H9 (cell line): ENCODE results near the gene ADORA1. TPM values are rescaled to one million over a fixed set of nuclear protein-coding genes. Genes with fewer than 3 reads are reported as not detected.

Experiments
- DNase-seq: peaks from one replicate; pipeline ENCODE4 v3.0.0-alpha.2; 2017
- H2AFZ ChIP-seq: one replicate; pipeline ENCODE4 v1.6.1; 2013; ENCODE audit warnings: mild to moderate bottlenecking, low read length, control low read depth, moderate library complexity
- H2AK5ac ChIP-seq: 2 replicates; pipeline ENCODE4 v1.6.1; 2013; ENCODE audit warnings: low read length, control low read depth, mixed read lengths; ENCODE audit not compliant: insufficient read length
- H2BK120ac ChIP-seq: one replicate; pipeline ENCODE4 v1.6.1; 2013; ENCODE audit warnings: low read depth, mild to moderate bottlenecking, low read length, control low read depth, inconsistent platforms; ENCODE audit not compliant: poor library complexity, severe bottlenecking
- H2BK12ac ChIP-seq: 2 replicates; pipeline ENCODE4 v1.6.1; 2013; ENCODE audit warnings: low read length, control low read depth, mixed read lengths, low read depth; ENCODE audit not compliant: insufficient read length
- H2BK15ac ChIP-seq: 2 replicates; pipeline ENCODE4 v1.6.1; 2013; ENCODE audit warnings: low read depth, low read length, control low read depth
- H2BK20ac ChIP-seq: one replicate; pipeline ENCODE4 v1.6.1; 2013; ENCODE audit warnings: low read depth, mild to moderate bottlenecking, low read length, control low read depth, inconsistent platforms; ENCODE audit not compliant: poor library complexity, severe bottlenecking
- H2BK5ac ChIP-seq: 2 replicates; pipeline ENCODE4 v1.6.1; 2013; ENCODE audit warnings: low read length, control low read depth, mixed read lengths; ENCODE audit not compliant: insufficient read length
- H3K14ac ChIP-seq: 2 replicates; pipeline ENCODE4 v1.6.1; 2013; ENCODE audit warnings: low read length, control low read depth; ENCODE audit not compliant: insufficient read depth
- H3K18ac ChIP-seq: 2 replicates; pipeline ENCODE4 v1.6.1; 2013; ENCODE audit warnings: low read depth, mild to moderate bottlenecking, mixed read lengths, low read length, control low read depth; ENCODE audit not compliant: insufficient read length
- H3K23ac ChIP-seq: 2 replicates; pipeline ENCODE4 v1.6.1; 2013; ENCODE audit warnings: low read length, control low read depth, mixed read lengths, low read depth; ENCODE audit not compliant: insufficient read length
- H3K23me2 ChIP-seq: 2 replicates; pipeline ENCODE4 v1.6.1; 2013; ENCODE audit warnings: low read depth, mild to moderate bottlenecking, mixed read lengths, low read length, control low read depth; ENCODE audit not compliant: insufficient read length, poor library complexity, severe bottlenecking
- H3K27ac ChIP-seq: 2 replicates; pipeline ENCODE4 v1.5.1; 2013; ENCODE audit warnings: low read length, control low read depth, mixed read lengths, low read depth; ENCODE audit not compliant: insufficient read length
- H3K27me3 ChIP-seq: 2 replicates; pipeline ENCODE4 v1.6.1; 2013; ENCODE audit warnings: low read length, control low read depth, inconsistent platforms; ENCODE audit not compliant: insufficient read depth
- H3K4ac ChIP-seq: 2 replicates; pipeline ENCODE4 v1.6.1; 2013; ENCODE audit warnings: low read depth, mild to moderate bottlenecking, control low read depth, inconsistent platforms, low read length, moderate library complexity
- H3K4me1 ChIP-seq: 2 replicates; pipeline ENCODE4 v1.6.1; 2013; ENCODE audit warnings: low read length, control low read depth, inconsistent platforms; ENCODE audit not compliant: insufficient read depth
- H3K4me2 ChIP-seq: 2 replicates; pipeline ENCODE4 v1.6.1; 2013; ENCODE audit warnings: low read length, control low read depth, mixed read lengths; ENCODE audit not compliant: insufficient read length, insufficient read depth
- H3K56ac ChIP-seq: 2 replicates; pipeline ENCODE4 v1.6.1; 2013; ENCODE audit warnings: low read depth, mild to moderate bottlenecking, mixed read lengths, low read length, control low read depth; ENCODE audit not compliant: insufficient read length
- H3K79me1 ChIP-seq: 2 replicates; pipeline ENCODE4 v1.6.1; 2013; ENCODE audit warnings: low read depth, mild to moderate bottlenecking, moderate library complexity, low read length, control low read depth, inconsistent platforms; ENCODE audit not compliant: insufficient read depth, poor library complexity, severe bottlenecking
- H3K79me2 ChIP-seq: 2 replicates; pipeline ENCODE4 v1.6.1; 2013; ENCODE audit warnings: low read length, control low read depth, inconsistent platforms; ENCODE audit not compliant: insufficient read depth
- H3K9ac ChIP-seq: 2 replicates; pipeline ENCODE4 v1.6.1; 2013; ENCODE audit warnings: low read length, control low read depth, mixed read lengths; ENCODE audit not compliant: insufficient read length; ENCODE audit errors: extremely low read depth
- H3K9me3 ChIP-seq: one replicate; pipeline ENCODE4 v1.6.1; 2013; ENCODE audit warnings: low read depth, low read length, inconsistent platforms; ENCODE audit not compliant: control insufficient read depth
- H3T11ph ChIP-seq: one replicate; pipeline ENCODE4 v1.6.1; 2013; ENCODE audit warnings: mild to moderate bottlenecking, low read length, control low read depth, inconsistent platforms
- H4K20me1 ChIP-seq: one replicate; pipeline ENCODE4 v1.6.1; 2013; ENCODE audit not compliant: control insufficient read depth, insufficient read length, insufficient read depth
- H4K5ac ChIP-seq: 2 replicates; pipeline ENCODE4 v1.6.1; 2013; ENCODE audit warnings: low read depth, mild to moderate bottlenecking, mixed read lengths, low read length, control low read depth; ENCODE audit not compliant: insufficient read length
- H4K8ac ChIP-seq: replicated peaks from 2 replicates; pipeline ENCODE4 v1.6.1; 2013; ENCODE audit warnings: low read length, control low read depth, mixed read lengths, low read depth; ENCODE audit not compliant: insufficient read length
- H4K91ac ChIP-seq: 2 replicates; pipeline ENCODE4 v1.6.1; 2013; ENCODE audit warnings: low read depth, mild to moderate bottlenecking, moderate library complexity, mixed read lengths, low read length, control low read depth; ENCODE audit not compliant: insufficient read length
- H3K27ac Mint-ChIP-seq, 3 experiments: 2 replicates in 2 of 3; 3 replicates in 1 of 3; pipeline ENCODE4 v1.8.0; 2020 to 2021; ENCODE audit warnings: mixed read lengths in 3 of 3, mild to moderate bottlenecking in 1 of 3, moderate library complexity in 1 of 3
- H3K27me3 Mint-ChIP-seq: 2 replicates; pipeline ENCODE4 v1.8.0; 2021; ENCODE audit warnings: low read depth, mild to moderate bottlenecking, moderate library complexity, mixed read lengths
- H3K36me3 Mint-ChIP-seq, 3 experiments: 2 replicates in 2 of 3; 3 replicates in 1 of 3; pipeline ENCODE4 v1.8.0; 2020 to 2021; ENCODE audit warnings: low read depth in 3 of 3, mixed read lengths in 3 of 3; ENCODE audit not compliant: insufficient read depth in 1 of 3
- H3K4me1 Mint-ChIP-seq, 2 experiments: 2 replicates each; pipeline ENCODE4 v1.8.0; 2020; ENCODE audit warnings: mixed read lengths in 2 of 2
- H3K4me3 Mint-ChIP-seq, 2 experiments: 2 replicates in 1 of 2; 3 replicates in 1 of 2; pipeline ENCODE4 v1.8.0; 2020 to 2021; ENCODE audit warnings: mild to moderate bottlenecking in 2 of 2, mixed read lengths in 2 of 2, moderate library complexity in 1 of 2
- H3K9me3 Mint-ChIP-seq, 2 experiments: 2 replicates in 1 of 2; 3 replicates in 1 of 2; pipeline ENCODE4 v1.8.0; 2020; ENCODE audit warnings: mild to moderate bottlenecking in 2 of 2, mixed read lengths in 2 of 2, moderate library complexity in 1 of 2
- WGBS: extraction: QIAGEN DNeasy Blood & Tissue Kit; methylation state at CpG from one replicate; pipeline ENCODE4 v1.1.7; 2013; ENCODE audit warnings: missing lambda C conversion rate, low lambda C conversion rate, mixed read lengths; ENCODE audit not compliant: insufficient read length; ENCODE audit errors: extremely low coverage; 5-methylcytosine and 5-hydroxymethylcytosine counted together
- total RNA-seq: library from RNA; stranded (reverse); gene quantifications from 2 replicates; pipeline ENCODE4 v1.2.1, GENCODE V29; 2021
- TF ChIP-seq, protein P1 (sequence below): fragments of 200-600 bp; sonication (generic); conservative IDR thresholded peaks from 3 replicates; pipeline ENCODE4 v1.8.0; 2021; ENCODE audit warnings: antibody characterized with exemption, mild to moderate bottlenecking

The ADORA1 gene
- total RNA-seq, 1 experiment from 2014 or later: 1.3 TPM

GRCh38 chr1:203196371-203196770 lies 68.8 kb downstream of the ADORA1 start:
- TF ChIP-seq, protein P1, sequence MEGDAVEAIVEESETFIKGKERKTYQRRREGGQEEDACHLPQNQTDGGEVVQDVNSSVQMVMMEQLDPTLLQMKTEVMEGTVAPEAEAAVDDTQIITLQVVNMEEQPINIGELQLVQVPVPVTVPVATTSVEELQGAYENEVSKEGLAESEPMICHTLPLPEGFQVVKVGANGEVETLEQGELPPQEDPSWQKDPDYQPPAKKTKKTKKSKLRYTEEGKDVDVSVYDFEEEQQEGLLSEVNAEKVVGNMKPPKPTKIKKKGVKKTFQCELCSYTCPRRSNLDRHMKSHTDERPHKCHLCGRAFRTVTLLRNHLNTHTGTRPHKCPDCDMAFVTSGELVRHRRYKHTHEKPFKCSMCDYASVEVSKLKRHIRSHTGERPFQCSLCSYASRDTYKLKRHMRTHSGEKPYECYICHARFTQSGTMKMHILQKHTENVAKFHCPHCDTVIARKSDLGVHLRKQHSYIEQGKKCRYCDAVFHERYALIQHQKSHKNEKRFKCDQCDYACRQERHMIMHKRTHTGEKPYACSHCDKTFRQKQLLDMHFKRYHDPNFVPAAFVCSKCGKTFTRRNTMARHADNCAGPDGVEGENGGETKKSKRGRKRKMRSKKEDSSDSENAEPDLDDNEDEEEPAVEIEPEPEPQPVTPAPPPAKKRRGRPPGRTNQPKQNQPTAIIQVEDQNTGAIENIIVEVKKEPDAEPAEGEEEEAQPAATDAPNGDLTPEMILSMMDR: peak; percentile 46; the same call in 2 of the 3 replicates
- Histone ChIP-seq H3K4me2 (no peak overlapping the region), H3K79me2 (no peaks in the 10 kb centered on the region), H3K18ac (no peak overlapping the region), H2BK15ac (no peak overlapping the region), H3K56ac (no peak overlapping the region), H3K9me3 (no peaks in the 10 kb centered on the region), H2BK12ac (no peak overlapping the region), H3K79me1 (no peaks in the 10 kb centered on the region), H3T11ph (no peak overlapping the region), H2BK5ac (no peak overlapping the region), H3K27me3 (no peaks in the 10 kb centered on the region), H2BK20ac (no peak overlapping the region), H3K23me2 (no peaks in the 10 kb centered on the region), H3K14ac (no peak overlapping the region), H4K5ac (no peak overlapping the region), H4K91ac (no peak overlapping the region), H3K9ac (no peak overlapping the region), H4K20me1 (no peaks in the 10 kb centered on the region), H2AFZ (no peak overlapping the region), H4K8ac (no peak overlapping the region), H3K4ac (no peak overlapping the region), H3K23ac (no peak overlapping the region), H3K4me1 (no peaks in the 10 kb centered on the region), H2AK5ac (no peak overlapping the region), H2BK120ac (no peak overlapping the region), H3K27ac (no peak overlapping the region)
- Mint-ChIP-seq H3K4me1 (peaks cover 2 to 7% of the 10 kb centered on the region in 2 experiments; a peak in 2 of 4 replicates), H3K4me3 (no peak overlapping the region), H3K27me3 (peaks cover 13% of the 10 kb centered on the region), H3K9me3 (peaks cover 2 to 3% of the 10 kb centered on the region in 2 experiments; a peak in 3 of 5 replicates), H3K27ac (no peak overlapping the region), H3K36me3 (no peaks in the 10 kb centered on the region)
- WGBS: no CpG with 5 or more reads among the region's 3 CpGs
- peak; percentile 49 for DNase-seq
